Fibroblast of pulmonary artery (primary cell): Measurements from ENCODE around the gene AHDC1.

Experiments used
- DNase-seq: peaks from one replicate; pipeline ENCODE4 v3.0.0-alpha.2; 2010; ENCODE audit warnings: low read depth
- H3K4me3 ChIP-seq: replicated peaks from 2 replicates; pipeline ENCODE4 v1.5.1; 2011; ENCODE audit warnings: low read depth, mild to moderate bottlenecking, control low read depth, low read length, moderate library complexity
- TF ChIP-seq, protein P1 (sequence below): IDR thresholded peaks from 2 replicates; pipeline ENCODE4 v1.5.1; 2011; ENCODE audit warnings: mild to moderate bottlenecking, control low read depth, low read length, inconsistent platforms; ENCODE audit errors: missing control alignments

AHDC1 gene

DNA sequence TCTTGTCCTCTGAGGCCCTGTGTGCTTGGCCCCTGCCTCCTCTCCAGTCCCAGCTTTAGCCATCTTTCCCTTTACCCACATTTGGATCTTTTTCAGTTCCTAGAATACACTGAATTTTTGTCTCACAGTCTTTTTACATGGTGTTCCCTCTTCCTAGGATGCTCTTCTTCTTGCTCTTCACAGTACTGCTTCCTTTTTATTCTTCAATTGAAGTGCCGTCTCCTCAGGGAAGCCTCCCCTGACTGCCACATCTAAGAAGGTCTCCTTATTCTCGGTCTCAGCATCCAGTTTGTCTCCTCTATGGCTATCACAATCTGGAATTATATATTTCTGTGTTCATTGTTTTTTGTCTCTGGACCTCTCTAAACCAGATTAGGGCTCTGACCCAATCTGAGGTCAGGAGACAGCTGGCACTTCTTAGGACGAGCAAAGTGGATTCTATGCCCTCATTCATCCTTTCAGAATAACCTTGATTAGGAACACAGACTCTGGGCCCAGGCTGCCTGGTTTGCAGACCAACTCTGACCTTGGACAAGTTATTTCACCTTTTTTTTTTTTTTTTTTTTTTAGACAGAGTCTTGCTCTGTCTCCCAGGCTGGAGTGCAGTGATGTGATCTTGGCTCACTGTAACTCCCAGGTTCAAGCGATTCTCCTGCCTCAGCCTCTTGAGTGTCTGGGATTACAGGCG, 34.2 kb upstream of the AHDC1 start:
- DNase-seq = no peak
- no peak overlapping the region for H3K4me3 ChIP-seq
- TF ChIP-seq, protein P1, sequence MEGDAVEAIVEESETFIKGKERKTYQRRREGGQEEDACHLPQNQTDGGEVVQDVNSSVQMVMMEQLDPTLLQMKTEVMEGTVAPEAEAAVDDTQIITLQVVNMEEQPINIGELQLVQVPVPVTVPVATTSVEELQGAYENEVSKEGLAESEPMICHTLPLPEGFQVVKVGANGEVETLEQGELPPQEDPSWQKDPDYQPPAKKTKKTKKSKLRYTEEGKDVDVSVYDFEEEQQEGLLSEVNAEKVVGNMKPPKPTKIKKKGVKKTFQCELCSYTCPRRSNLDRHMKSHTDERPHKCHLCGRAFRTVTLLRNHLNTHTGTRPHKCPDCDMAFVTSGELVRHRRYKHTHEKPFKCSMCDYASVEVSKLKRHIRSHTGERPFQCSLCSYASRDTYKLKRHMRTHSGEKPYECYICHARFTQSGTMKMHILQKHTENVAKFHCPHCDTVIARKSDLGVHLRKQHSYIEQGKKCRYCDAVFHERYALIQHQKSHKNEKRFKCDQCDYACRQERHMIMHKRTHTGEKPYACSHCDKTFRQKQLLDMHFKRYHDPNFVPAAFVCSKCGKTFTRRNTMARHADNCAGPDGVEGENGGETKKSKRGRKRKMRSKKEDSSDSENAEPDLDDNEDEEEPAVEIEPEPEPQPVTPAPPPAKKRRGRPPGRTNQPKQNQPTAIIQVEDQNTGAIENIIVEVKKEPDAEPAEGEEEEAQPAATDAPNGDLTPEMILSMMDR = no peak

DNA sequence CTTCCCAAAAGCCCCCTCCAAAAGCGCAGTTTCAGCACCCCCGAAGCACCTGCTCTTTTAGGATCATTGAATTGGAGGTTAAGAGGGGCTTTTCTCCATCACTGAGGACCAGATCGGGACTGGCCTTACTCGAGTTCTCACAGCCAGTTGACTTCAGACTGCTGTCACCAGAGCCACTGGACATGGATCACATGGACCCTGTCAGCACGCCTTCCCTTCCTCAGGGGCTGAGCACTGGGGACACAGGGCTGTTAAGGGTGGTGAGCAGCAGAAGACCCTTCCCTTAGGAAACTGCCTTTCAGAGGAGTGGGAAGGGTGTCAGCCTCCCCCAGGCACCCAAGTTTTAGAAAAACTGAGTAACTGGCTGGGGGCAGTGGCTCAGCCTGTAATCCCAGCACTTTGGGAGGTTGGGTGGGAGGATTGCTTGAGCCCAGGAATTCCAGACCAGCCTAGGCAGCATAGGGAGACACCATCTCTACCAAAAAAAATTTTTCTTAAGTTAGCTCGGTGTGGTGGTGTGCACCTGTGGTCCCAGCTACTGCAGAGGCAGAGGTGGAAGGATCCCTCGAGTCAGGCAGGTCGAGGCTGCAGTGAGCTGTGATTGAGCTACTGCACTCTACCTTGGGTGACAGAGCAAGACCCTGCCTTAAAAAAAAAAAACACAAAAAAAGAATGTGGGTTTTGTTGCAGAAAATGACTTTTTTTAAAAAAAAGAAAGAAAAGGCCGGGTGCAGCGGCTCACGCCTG, 31.6 kb upstream of the AHDC1 start:
- TF ChIP-seq, protein P1 = no peak
- DNase-seq = no peak
- H3K4me3 ChIP-seq = no peak overlapping the region

DNA sequence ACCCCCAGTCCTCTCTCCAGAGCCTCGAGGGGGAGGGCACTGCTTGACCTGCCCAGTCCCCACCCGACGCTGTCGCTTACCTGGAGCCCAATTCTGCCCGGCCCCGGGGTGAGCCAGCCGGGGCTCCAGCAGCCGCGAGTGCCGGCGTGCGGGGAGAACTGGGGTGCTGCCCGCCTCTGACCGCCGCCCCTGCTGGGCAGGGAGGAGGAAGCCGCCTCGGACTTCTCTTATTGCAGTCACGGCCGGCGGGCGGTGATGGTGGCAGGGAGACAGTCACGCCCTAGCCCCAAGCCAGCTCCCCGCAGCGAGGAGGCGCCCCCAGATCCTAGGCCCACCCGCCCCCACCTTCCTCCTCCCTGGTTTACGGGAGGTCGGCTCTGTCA, 31.0 kb upstream of the AHDC1 start, which contains the start of gene FGR:
FGR (minus strand) TSS at position 201 of the 383 bp plus-strand sequence. CDS start 11,269 bp downstream, outside the sequence.
- no peak for DNase-seq
- TF ChIP-seq, protein P1 = no peak
- H3K4me3 ChIP-seq = peak within 1 kb of the TSS; percentile 30

DNA sequence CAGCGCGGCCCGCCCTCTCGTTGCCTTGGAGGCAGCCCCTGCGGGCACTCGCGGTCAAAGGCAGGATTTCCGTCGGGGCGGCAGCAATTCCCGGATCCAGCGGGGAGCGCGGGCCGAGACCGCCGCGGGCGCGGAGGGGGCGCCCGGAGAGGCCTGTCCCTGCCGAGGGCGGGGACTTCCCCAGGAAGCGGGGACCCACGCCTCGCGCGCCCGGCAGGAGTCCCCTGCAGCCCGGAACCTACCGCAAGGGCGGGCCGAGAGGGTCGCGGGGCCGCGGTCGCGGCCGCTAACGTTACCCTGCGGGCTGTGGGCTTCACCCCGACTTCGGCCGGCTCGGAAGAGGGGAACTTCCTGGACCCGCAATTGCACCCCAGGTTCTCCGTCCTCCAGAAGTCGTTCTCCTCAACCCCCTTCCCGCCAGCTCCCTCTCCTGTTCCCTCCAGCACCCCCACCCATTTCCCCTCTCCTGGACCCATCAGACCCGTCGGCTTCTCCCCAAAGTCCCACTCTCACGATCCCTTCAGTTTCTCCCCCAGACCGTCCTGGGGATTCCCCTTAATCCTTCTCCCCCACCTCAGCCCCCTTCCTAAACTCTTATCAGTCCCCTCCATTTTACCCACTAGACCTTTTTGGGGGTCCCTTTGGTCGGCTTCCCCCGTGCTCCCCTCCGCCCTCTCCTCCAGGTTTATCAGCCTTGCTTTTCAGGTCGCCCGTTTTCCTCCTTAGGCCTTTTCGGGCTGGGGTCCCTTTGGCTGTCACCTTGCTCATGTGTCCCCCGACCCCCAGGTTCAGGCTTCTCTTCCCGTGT, 30.4 kb upstream of the AHDC1 start:
- H3K4me3 ChIP-seq = peak overlapping the region; percentile 30
- DNase-seq = no peak
- TF ChIP-seq, protein P1 = no peak

DNA sequence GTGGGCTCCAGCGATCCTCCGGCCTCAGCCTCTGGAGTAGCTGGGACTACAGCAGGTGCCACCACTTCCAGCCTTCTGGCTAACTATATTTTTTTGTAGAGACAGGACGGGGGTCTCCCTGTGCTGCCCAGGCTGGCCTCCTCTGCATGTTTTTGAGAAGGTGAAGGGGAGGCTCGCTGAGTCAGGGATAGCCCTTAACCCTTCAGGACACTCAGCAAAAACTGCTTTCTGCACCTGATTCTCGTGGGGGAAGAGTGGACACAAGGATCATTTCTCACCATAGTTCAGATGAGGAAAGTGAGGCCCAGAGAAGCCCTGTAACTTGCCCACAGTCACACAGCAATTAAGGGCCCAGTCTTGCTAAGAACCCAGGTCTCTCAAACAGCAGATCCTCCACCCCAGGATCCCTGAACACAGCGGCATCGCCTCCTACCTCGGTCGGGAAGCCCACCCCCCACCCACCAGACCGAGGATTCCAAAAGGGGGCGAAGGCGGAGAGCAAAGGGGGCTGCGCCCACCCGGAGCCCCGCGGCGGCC, 29.8 kb upstream of the AHDC1 start:
- no peak for DNase-seq
- peak overlapping the region; percentile 30 for H3K4me3 ChIP-seq
- TF ChIP-seq, protein P1 = no peak

DNA sequence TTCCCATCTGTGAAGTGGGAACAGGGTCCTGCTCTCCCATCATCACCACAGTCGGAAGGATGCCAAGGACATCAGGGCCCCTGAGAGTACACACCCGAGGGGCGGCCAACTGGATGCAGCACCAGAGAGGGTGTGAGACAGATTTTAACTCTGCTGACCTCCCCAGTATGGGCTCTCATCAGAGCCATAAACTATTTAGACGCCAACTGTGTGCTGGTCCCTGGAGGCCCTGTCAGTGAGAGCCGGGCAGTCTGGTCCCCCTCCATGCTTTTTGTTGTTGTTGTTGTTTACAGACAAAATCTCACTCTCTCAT, 29.3 kb upstream of the AHDC1 start:
- TF ChIP-seq, protein P1 = no peak
- DNase-seq = no peak
- no peak overlapping the region for H3K4me3 ChIP-seq
